ENCODE results near the gene CCHCR1. TPM values are rescaled to one million over a fixed set of nuclear protein-coding genes. Genes with fewer than 3 reads are reported as not detected.
"Not testable (repeated sequence)": the region's sequence is repeated elsewhere in the genome, so short reads cannot be mapped to it uniquely, and the experiment has no call there.

The CCHCR1 gene
- total and polyA plus RNA-seq, 2 experiments from 2014 or later, result 19.8 to 46.7 TPM

DNA sequence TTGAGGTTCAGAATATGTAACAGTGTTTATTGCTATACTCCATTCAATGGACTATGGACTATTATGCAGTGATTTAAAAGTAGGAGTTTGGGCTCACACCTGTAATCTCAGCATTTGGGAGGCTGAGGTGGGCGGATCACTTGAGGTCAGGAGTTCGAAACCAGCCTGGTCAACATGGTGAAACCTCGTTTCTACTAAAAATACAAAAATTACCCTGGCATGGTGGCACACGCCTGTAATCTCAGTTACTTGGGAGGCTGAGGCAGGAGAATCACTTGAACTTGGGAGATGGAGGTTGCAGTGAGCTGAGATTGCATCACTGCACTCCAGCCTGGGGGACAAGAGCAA is 41.5 kb upstream of the CCHCR1 start:
- H3K9me3 Mint-ChIP-seq, result peaks cover 33% of the 10 kb centered on the region
- not testable (repeated sequence) for H3K27me3 ChIP-seq (ENCODE audit: insufficient read depth); H3K36me3 ChIP-seq (ENCODE audit: insufficient read depth); H3K4me3 ChIP-seq; H3K4me3 Mint-ChIP-seq; H3K27ac ChIP-seq (ENCODE audit: low read depth); H2AFZ ChIP-seq; H3K79me2 ChIP-seq (replicated peaks; ENCODE audit: insufficient read depth); H4K20me1 ChIP-seq (replicated peaks; ENCODE audit: insufficient read depth); ATAC-seq; DNase-seq (ENCODE audit: low spot score); H3K4me1 ChIP-seq (ENCODE audit: insufficient read depth); H3K4me2 ChIP-seq; H3K27ac Mint-ChIP-seq; H3F3A ChIP-seq (replicated peaks; ENCODE audit: low read depth); H3K9me2 ChIP-seq (ENCODE audit: insufficient read depth)
- H3K27me3 Mint-ChIP-seq (ENCODE audit: insufficient read depth, low read depth, poor library complexity), result peaks cover 33% of the 10 kb centered on the region
- H3K36me3 Mint-ChIP-seq (ENCODE audit: low read depth), result peaks cover 38% of the 10 kb centered on the region
- H3K4me1 Mint-ChIP-seq, result peaks cover 19% of the 10 kb centered on the region

DNA sequence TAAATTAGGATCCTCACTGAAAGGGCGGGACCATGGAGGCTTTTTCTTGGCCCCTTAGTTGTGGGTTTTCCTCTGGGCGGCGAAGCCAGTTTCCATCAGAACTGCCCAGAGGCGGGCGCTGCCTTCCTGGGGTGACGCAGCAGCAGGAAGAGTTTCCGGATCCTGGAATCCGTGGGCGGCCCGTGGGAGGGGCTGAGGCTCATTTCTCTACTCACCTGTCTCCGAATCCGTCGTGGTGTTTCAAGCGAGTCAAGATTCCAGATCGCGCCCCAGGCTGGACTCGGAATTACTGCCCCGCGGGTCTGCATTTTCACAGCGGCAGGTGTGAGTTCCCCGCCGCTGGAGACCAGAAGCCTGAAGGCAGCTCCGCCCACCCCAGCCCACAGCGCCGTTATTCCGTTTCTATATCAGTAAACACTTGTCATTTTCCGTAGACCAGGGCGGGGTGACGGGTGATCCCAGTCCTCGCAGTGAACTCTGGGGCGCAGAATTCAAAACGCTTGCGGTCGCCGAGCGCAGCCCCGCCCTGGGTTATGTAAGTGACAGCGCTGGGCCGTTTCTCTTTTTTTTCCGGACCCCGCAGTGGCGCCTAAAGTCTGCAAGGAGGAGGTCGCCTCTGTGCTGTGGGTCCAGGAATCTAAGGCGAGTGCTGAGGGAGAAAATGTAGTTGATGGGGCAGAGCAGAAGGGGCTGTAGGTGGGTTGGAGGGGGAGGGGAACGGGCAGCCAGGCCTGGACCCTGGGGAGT is 40.1 kb upstream of the CCHCR1 start:
- ATAC-seq, result peak; percentile 58
- Mint-ChIP-seq H3K27ac (no peak overlapping the region), H3K36me3 (ENCODE audit: low read depth) (peaks cover 38% of the 10 kb centered on the region)

DNA sequence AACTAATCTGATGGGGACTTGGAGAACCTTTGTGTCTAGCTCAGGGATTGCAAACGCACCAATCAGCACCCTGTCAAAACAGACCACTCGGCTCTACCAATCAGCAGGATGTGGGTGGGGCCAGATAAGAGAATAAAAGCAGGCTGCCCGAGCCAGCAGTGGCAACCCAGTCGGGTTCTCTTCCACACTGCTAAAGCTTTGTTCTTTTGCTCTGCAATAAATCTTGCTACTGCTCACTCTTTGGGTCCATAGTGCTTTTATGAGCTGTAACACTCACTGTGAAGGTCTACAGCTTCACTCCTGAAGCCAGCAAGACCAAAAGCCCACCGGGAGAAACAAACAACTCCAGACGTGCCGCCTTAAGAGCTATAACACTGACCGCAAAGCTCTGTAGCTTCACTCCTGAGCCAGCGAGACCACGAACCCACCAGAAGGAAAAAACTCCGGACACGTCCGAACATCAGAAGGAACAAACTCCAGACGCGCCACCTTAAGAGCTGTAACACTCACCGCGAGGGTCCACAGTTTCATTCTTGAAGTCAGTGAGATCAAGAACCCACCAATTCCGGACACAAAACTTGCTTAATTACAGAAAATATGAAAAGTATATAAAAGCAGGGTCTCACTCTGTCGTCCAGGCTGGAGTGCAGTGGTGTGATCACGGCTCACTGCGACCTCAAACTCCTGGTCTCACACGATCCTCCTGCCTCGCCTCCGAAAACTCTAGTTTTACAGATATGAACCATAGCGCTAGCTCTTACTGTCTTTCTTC is 38.8 kb upstream of the CCHCR1 start:
- H3K9me3 Mint-ChIP-seq, result peaks cover 34% of the 10 kb centered on the region
- H3K27ac Mint-ChIP-seq; H3K79me2 ChIP-seq (replicated peaks; ENCODE audit: insufficient read depth); H2AFZ ChIP-seq; ATAC-seq; H3K9me2 ChIP-seq (ENCODE audit: insufficient read depth); H3K27me3 ChIP-seq (ENCODE audit: insufficient read depth); DNase-seq (ENCODE audit: low spot score); H3K36me3 ChIP-seq (ENCODE audit: insufficient read depth); H3K4me2 ChIP-seq; H3F3A ChIP-seq (replicated peaks; ENCODE audit: low read depth); H3K4me1 Mint-ChIP-seq; H4K20me1 ChIP-seq (replicated peaks; ENCODE audit: insufficient read depth); H3K4me1 ChIP-seq (ENCODE audit: insufficient read depth); H3K27ac ChIP-seq (ENCODE audit: low read depth): not testable (repeated sequence)
- peak overlapping the region; percentile 81 for H3K4me3 Mint-ChIP-seq
- H3K4me3 ChIP-seq, result peak overlapping the region; percentile 91
- H3K36me3 Mint-ChIP-seq (ENCODE audit: low read depth), result peaks cover 36% of the 10 kb centered on the region
- H3K27me3 Mint-ChIP-seq (ENCODE audit: insufficient read depth, low read depth, poor library complexity), result peaks cover 34% of the 10 kb centered on the region

More for the DNA sequence above, 40.1 kb upstream of the CCHCR1 start:
- DNase-seq (ENCODE audit: low spot score), result peak; percentile 80
- Histone ChIP-seq H3K9me2 (ENCODE audit: insufficient read depth) (no peaks in the 10 kb centered on the region), H4K20me1 (replicated peaks; ENCODE audit: insufficient read depth) (no peaks in the 10 kb centered on the region), H3K27me3 (ENCODE audit: insufficient read depth) (no peaks in the 10 kb centered on the region), H3F3A (replicated peaks; ENCODE audit: low read depth) (no peaks in the 10 kb centered on the region; the same call in 1 of the 2 replicates), H3K79me2 (replicated peaks; ENCODE audit: insufficient read depth) (no peaks in the 10 kb centered on the region), H3K27ac (ENCODE audit: low read depth) (no peak overlapping the region), H3K4me3 (peak overlapping the region; percentile 91), H3K4me1 (ENCODE audit: insufficient read depth) (no peaks in the 10 kb centered on the region; the same call in 1 of the 2 replicates), H2AFZ (peak overlapping the region; percentile 98), H3K4me2 (peak overlapping the region; percentile 90), H3K36me3 (ENCODE audit: insufficient read depth) (no peaks in the 10 kb centered on the region)
- TF ChIP-seq, protein P1, sequence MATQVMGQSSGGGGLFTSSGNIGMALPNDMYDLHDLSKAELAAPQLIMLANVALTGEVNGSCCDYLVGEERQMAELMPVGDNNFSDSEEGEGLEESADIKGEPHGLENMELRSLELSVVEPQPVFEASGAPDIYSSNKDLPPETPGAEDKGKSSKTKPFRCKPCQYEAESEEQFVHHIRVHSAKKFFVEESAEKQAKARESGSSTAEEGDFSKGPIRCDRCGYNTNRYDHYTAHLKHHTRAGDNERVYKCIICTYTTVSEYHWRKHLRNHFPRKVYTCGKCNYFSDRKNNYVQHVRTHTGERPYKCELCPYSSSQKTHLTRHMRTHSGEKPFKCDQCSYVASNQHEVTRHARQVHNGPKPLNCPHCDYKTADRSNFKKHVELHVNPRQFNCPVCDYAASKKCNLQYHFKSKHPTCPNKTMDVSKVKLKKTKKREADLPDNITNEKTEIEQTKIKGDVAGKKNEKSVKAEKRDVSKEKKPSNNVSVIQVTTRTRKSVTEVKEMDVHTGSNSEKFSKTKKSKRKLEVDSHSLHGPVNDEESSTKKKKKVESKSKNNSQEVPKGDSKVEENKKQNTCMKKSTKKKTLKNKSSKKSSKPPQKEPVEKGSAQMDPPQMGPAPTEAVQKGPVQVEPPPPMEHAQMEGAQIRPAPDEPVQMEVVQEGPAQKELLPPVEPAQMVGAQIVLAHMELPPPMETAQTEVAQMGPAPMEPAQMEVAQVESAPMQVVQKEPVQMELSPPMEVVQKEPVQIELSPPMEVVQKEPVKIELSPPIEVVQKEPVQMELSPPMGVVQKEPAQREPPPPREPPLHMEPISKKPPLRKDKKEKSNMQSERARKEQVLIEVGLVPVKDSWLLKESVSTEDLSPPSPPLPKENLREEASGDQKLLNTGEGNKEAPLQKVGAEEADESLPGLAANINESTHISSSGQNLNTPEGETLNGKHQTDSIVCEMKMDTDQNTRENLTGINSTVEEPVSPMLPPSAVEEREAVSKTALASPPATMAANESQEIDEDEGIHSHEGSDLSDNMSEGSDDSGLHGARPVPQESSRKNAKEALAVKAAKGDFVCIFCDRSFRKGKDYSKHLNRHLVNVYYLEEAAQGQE (IDR thresholded peaks at IDR 0.05; ENCODE audit: unreplicated experiment), result no peak
- TF ChIP-seq, protein P2, sequence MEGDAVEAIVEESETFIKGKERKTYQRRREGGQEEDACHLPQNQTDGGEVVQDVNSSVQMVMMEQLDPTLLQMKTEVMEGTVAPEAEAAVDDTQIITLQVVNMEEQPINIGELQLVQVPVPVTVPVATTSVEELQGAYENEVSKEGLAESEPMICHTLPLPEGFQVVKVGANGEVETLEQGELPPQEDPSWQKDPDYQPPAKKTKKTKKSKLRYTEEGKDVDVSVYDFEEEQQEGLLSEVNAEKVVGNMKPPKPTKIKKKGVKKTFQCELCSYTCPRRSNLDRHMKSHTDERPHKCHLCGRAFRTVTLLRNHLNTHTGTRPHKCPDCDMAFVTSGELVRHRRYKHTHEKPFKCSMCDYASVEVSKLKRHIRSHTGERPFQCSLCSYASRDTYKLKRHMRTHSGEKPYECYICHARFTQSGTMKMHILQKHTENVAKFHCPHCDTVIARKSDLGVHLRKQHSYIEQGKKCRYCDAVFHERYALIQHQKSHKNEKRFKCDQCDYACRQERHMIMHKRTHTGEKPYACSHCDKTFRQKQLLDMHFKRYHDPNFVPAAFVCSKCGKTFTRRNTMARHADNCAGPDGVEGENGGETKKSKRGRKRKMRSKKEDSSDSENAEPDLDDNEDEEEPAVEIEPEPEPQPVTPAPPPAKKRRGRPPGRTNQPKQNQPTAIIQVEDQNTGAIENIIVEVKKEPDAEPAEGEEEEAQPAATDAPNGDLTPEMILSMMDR (conservative IDR thresholded peaks at IDR 0.05; ENCODE audit: low read depth in 2 of 2), result peak in 1 of 2 experiments; percentile 16; a peak in 1 of 4 replicates
- TF ChIP-seq EZH2 (IDR thresholded peaks at IDR 0.05; ENCODE audit: low read depth, unreplicated experiment), result no peak
- no peak for TF ChIP-seq POLR2AphosphoS5 (IDR thresholded peaks at IDR 0.05; ENCODE audit: low read depth)
- Mint-ChIP-seq H3K4me3 (peak overlapping the region; percentile 81), H3K9me3 (peaks cover 33% of the 10 kb centered on the region), H3K4me1 (peaks cover 6% of the 10 kb centered on the region), H3K27me3 (ENCODE audit: insufficient read depth, low read depth, poor library complexity) (peaks cover 35% of the 10 kb centered on the region)

DNA sequence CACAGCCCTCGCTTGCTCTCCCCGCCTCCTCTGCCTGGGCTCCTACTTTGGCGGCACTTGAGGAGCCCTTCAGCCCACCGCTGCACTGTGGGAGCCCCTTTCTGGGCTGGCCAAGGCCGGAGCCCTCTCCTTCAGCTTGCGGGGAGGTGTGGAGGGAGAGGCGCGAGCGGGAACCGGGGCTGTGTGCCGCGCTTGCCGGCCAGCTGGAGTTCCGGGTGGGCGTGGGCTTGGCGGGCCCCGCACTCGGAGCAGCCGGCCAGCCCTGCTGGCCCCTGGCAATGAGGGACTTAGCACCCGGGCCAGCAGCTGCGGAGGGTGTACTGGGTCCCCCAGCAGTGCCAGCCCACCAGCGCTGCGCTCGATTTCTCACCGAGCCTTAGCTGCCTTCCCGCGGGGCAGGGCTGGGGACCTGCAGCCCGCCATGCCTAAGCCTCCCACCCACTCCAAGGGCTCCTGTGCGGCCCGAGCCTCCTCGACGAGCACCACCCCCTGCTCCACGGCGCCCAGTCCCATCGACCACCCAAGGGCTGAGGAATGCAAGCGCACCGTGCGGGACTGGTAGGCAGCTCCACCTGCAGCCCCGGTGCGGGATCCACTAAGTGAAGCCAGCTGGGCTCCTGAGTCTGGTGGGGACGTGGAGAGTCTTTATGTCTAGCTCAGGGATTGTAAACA is 37.8 kb upstream of the CCHCR1 start:
- H3K4me3 Mint-ChIP-seq; H4K20me1 ChIP-seq (replicated peaks; ENCODE audit: insufficient read depth); H3K79me2 ChIP-seq (replicated peaks; ENCODE audit: insufficient read depth); H3K9me2 ChIP-seq (ENCODE audit: insufficient read depth); ATAC-seq; H3K4me1 Mint-ChIP-seq; H3F3A ChIP-seq (replicated peaks; ENCODE audit: low read depth); H3K4me1 ChIP-seq (ENCODE audit: insufficient read depth); H3K27ac ChIP-seq (ENCODE audit: low read depth); H3K36me3 ChIP-seq (ENCODE audit: insufficient read depth); DNase-seq (ENCODE audit: low spot score); H3K4me2 ChIP-seq; H3K27me3 ChIP-seq (ENCODE audit: insufficient read depth); H3K4me3 ChIP-seq; H2AFZ ChIP-seq; H3K27ac Mint-ChIP-seq: not testable (repeated sequence)
- peaks cover 26% of the 10 kb centered on the region for H3K9me3 Mint-ChIP-seq
- H3K27me3 Mint-ChIP-seq (ENCODE audit: insufficient read depth, low read depth, poor library complexity), result peaks cover 34% of the 10 kb centered on the region
- H3K36me3 Mint-ChIP-seq (ENCODE audit: low read depth), result peaks cover 29% of the 10 kb centered on the region
